UCSD-AML1 (cell line): ENCODE results near the gene UBE4A.
A peak's percentile ranks its signal among the peaks of the same experiment; 100 is the strongest.

Source experiments
- DNase-seq: peaks from one replicate; lab custom pipeline; 2025; ENCODE audit not compliant: unreplicated experiment; lab: John Stamatoyannopoulos, UW

UBE4A gene

GRCh38 chr11:118359295-118359958 is at the start of gene UBE4A:
Gene UBE4A, plus strand, starts transcription at chr11:118359600. Its CDS starts 5,481 bp downstream, at chr11:118365081.
- DNase-seq = peak; percentile 92

- DNase-seq = no peak
These were observed 49.1 kb upstream of the UBE4A start for GRCh38 chr11:118310271-118310670.

GRCh38 chr11:118310781-118311485 is 48.5 kb upstream of the UBE4A start:
- DNase-seq = no peak

- DNase-seq = no peak
These were observed 47.9 kb upstream of the UBE4A start for GRCh38 chr11:118311518-118311917.

GRCh38 chr11:118312328-118312727 is 47.1 kb upstream of the UBE4A start:
- DNase-seq = no peak

GRCh38 chr11:118313242-118313641 is 46.2 kb upstream of the UBE4A start:
- no peak for DNase-seq

- no peak for DNase-seq
These were observed 44.4 kb upstream of the UBE4A start for GRCh38 chr11:118314988-118315411.

- DNase-seq = no peak
These were observed 41.3 kb upstream of the UBE4A start for GRCh38 chr11:118318124-118318523.

- DNase-seq = no peak
These were observed 40.6 kb upstream of the UBE4A start for GRCh38 chr11:118318581-118319336.

- DNase-seq = peak; percentile 48
These were observed 40.1 kb upstream of the UBE4A start for GRCh38 chr11:118319337-118319707.

- DNase-seq = no peak
These were observed 38.9 kb upstream of the UBE4A start for GRCh38 chr11:118320515-118320914.

- DNase-seq = no peak
These were observed 37.9 kb upstream of the UBE4A start for GRCh38 chr11:118321386-118322082.

GRCh38 chr11:118322721-118323120 is 36.7 kb upstream of the UBE4A start:
- DNase-seq = no peak

GRCh38 chr11:118325283-118325682 is 34.1 kb upstream of the UBE4A start:
- DNase-seq = no peak

GRCh38 chr11:118328745-118329144 is 30.7 kb upstream of the UBE4A start:
- no peak for DNase-seq

- no peak for DNase-seq
These were observed 24.7 kb upstream of the UBE4A start for GRCh38 chr11:118334745-118335144.

GRCh38 chr11:118338637-118339061 is 20.8 kb upstream of the UBE4A start:
- DNase-seq = peak; percentile 80

- no peak for DNase-seq
These were observed 20.0 kb upstream of the UBE4A start for GRCh38 chr11:118339281-118339961.

- no peak for DNase-seq
These were observed 19.0 kb upstream of the UBE4A start for GRCh38 chr11:118340449-118340848.

- DNase-seq = no peak
These were observed 18.1 kb upstream of the UBE4A start for GRCh38 chr11:118341261-118341660.
